H1 (cell line): Measurements from ENCODE around the gene ASPG. TPM values are rescaled to one million over a fixed set of nuclear protein-coding genes. Genes with fewer than 3 reads are reported as not detected.
A peak's percentile ranks its signal among the peaks of the same experiment; 100 is the strongest.

Experiments used
- CTCF ChIA-PET: fragments of 300-600 bp; sonication (Branson Sonifier 250); formaldehyde crosslinking; loops from one replicate; lab custom pipeline; 2021; ENCODE audit not compliant: partially characterized antibody; lab: Charles Lee
- POLR2A ChIA-PET: fragments of 300-600 bp; sonication (Branson Sonifier 250); formaldehyde crosslinking; loops from one replicate; lab custom pipeline; 2021; ENCODE audit warnings: inconsistent platforms; ENCODE audit not compliant: partially characterized antibody; lab: Charles Lee
- DNase-seq, 2 experiments: peaks; one replicate each; pipeline versions ENCODE4 v3.0.0 to v3.0.0-alpha.2; 2010 to 2022; ENCODE audit warnings: low spot score in 2 of 2, low read depth in 1 of 2, mixed read lengths in 1 of 2
- FAIRE-seq: peaks from 2 replicates; lab custom pipeline; 2011; peaks lifted over from hg19 to GRCh38; lab: Jason Lieb, UNC
- H2AFZ ChIP-seq: 2 replicates; pipeline ENCODE4 v1.8.1; 2012; ENCODE audit warnings: low read length, inconsistent platforms
- H2AK5ac ChIP-seq: 2 replicates; pipeline ENCODE4 v1.6.1; 2013; ENCODE audit warnings: low read depth, low read length
- H2BK120ac ChIP-seq: replicated peaks from 2 replicates; pipeline ENCODE3; 2013; ENCODE audit warnings: low read depth, low read length, inconsistent platforms
- H2BK12ac ChIP-seq: 2 replicates; pipeline ENCODE4 v1.6.1; 2013; ENCODE audit warnings: low read depth, low read length
- H2BK15ac ChIP-seq: 2 replicates; pipeline ENCODE4 v1.6.1; 2013; ENCODE audit warnings: low read length
- H2BK20ac ChIP-seq: 2 replicates; pipeline ENCODE4 v1.6.1; 2013; ENCODE audit warnings: low read length
- H2BK5ac ChIP-seq: 2 replicates; pipeline ENCODE4 v1.6.1; 2013; ENCODE audit warnings: low read depth, low read length
- H3K14ac ChIP-seq: 2 replicates; pipeline ENCODE4 v1.6.1; 2013; ENCODE audit warnings: inconsistent platforms; ENCODE audit not compliant: insufficient read length
- H3K18ac ChIP-seq: 2 replicates; pipeline ENCODE4 v1.6.1; 2013; ENCODE audit warnings: low read length; ENCODE audit errors: extremely low read depth
- H3K23ac ChIP-seq: 2 replicates; pipeline ENCODE4 v1.6.1; 2013; ENCODE audit warnings: inconsistent platforms; ENCODE audit not compliant: insufficient read length
- H3K23me2 ChIP-seq: 2 replicates; pipeline ENCODE4 v1.6.1; 2013; ENCODE audit warnings: low read depth, low read length
- H3K27ac ChIP-seq: 2 replicates; pipeline ENCODE4 v1.6.1; 2011; ENCODE audit warnings: low read depth, low read length, inconsistent platforms
- H3K27me3 ChIP-seq, 4 experiments: replicated peaks in 1 of 4; 1 replicate in 1 of 4; 2 replicates in 3 of 4; pipeline versions ENCODE4 v1.6.1 to v1.8.1; 2011 to 2013; ENCODE audit warnings: low read length in 3 of 4, mild to moderate bottlenecking in 3 of 4, inconsistent platforms in 2 of 4, mixed read lengths in 2 of 4, moderate library complexity in 1 of 4; ENCODE audit not compliant: control insufficient read depth in 3 of 4, insufficient read depth in 3 of 4; ENCODE audit errors: extremely low read depth in 1 of 4
- H3K36me3 ChIP-seq, 4 experiments: 2 replicates each; pipeline versions ENCODE4 v1.6.1 to v1.8.1; 2011 to 2013; ENCODE audit warnings: mild to moderate bottlenecking in 4 of 4, low read length in 3 of 4, moderate library complexity in 2 of 4, control low read depth in 1 of 4, inconsistent platforms in 1 of 4; ENCODE audit not compliant: insufficient read depth in 4 of 4, control insufficient read depth in 2 of 4
- H3K4ac ChIP-seq: replicated peaks from 2 replicates; pipeline ENCODE3; 2013; ENCODE audit warnings: low read length, low read depth, mixed read lengths, inconsistent platforms; ENCODE audit not compliant: insufficient read length
- H3K4me1 ChIP-seq, 4 experiments: replicated peaks in 1 of 4; 1 replicate in 1 of 4; 2 replicates in 3 of 4; pipeline versions ENCODE4 v1.6.1 to v1.8.1; 2011 to 2013; ENCODE audit warnings: low read length in 3 of 4, inconsistent platforms in 2 of 4, mixed read lengths in 1 of 4; ENCODE audit not compliant: insufficient read depth in 4 of 4, control insufficient read depth in 3 of 4
- H3K4me2 ChIP-seq, 2 experiments: 2 replicates each; pipeline versions ENCODE4 v1.6.1 to v1.8.1; 2011 to 2013; ENCODE audit warnings: low read depth in 2 of 2, low read length in 2 of 2, control low read depth in 1 of 2, inconsistent platforms in 1 of 2, mild to moderate bottlenecking in 1 of 2; ENCODE audit not compliant: insufficient read depth in 1 of 2
- H3K4me3 ChIP-seq, 4 experiments: fragments of 200-600, 300-600 bp in 1 of 4; sonication (generic), shearing (Covaris generic), sonication (Bioruptor Twin) in 1 of 4; 2 replicates each; pipeline versions ENCODE4 v1.5.1 to v1.8.1; 2011 to 2016; ENCODE audit warnings: low read length in 4 of 4, low read depth in 3 of 4, control low read depth in 2 of 4, inconsistent platforms in 2 of 4, mild to moderate bottlenecking in 2 of 4, mixed read lengths in 1 of 4, moderate library complexity in 1 of 4; ENCODE audit not compliant: insufficient read depth in 2 of 4; ENCODE audit errors: extremely low read depth in 1 of 4
- H3K56ac ChIP-seq: replicated peaks from 2 replicates; pipeline ENCODE3; 2013; ENCODE audit warnings: low read depth, mild to moderate bottlenecking, mixed read lengths, low read length, inconsistent platforms; ENCODE audit not compliant: insufficient read length
- H3K79me1 ChIP-seq: 2 replicates; pipeline ENCODE4 v1.6.1; 2013; ENCODE audit warnings: low read depth, low read length, control low read depth
- H3K79me2 ChIP-seq, 2 experiments: 2 replicates each; pipeline versions ENCODE4 v1.6.1 to v1.8.1; 2012 to 2013; ENCODE audit warnings: low read length in 2 of 2, mild to moderate bottlenecking in 2 of 2, inconsistent platforms in 1 of 2; ENCODE audit not compliant: insufficient read depth in 2 of 2, control insufficient read depth in 1 of 2
- H3K9ac ChIP-seq, 4 experiments: replicated peaks in 1 of 4; 1 replicate in 1 of 4; 2 replicates in 3 of 4; pipeline versions ENCODE4 v1.6.1 to v1.8.1; 2011 to 2013; ENCODE audit warnings: low read depth in 3 of 4, low read length in 3 of 4, control low read depth in 2 of 4, mild to moderate bottlenecking in 2 of 4, moderate library complexity in 2 of 4, inconsistent platforms in 1 of 4; ENCODE audit errors: extremely low read depth in 1 of 4
- H3K9me3 ChIP-seq, 2 experiments: 2 replicates each; pipeline versions ENCODE4 v1.6.1 to v1.8.1; 2012 to 2013; ENCODE audit warnings: mild to moderate bottlenecking in 2 of 2, moderate library complexity in 2 of 2, control low read depth in 1 of 2, inconsistent platforms in 1 of 2, low read depth in 1 of 2, low read length in 1 of 2, mixed read lengths in 1 of 2; ENCODE audit not compliant: insufficient read depth in 2 of 2
- H4K20me1 ChIP-seq, 2 experiments: replicated peaks in 1 of 2; 2 replicates each; pipeline versions ENCODE3 to v1.8.1; 2011 to 2013; ENCODE audit warnings: inconsistent platforms in 2 of 2, low read length in 2 of 2, mild to moderate bottlenecking in 1 of 2; ENCODE audit not compliant: insufficient read depth in 2 of 2, control insufficient read depth in 1 of 2
- H4K5ac ChIP-seq: 2 replicates; pipeline ENCODE4 v1.6.1; 2013; ENCODE audit warnings: low read length, low read depth, mixed read lengths, inconsistent platforms; ENCODE audit not compliant: insufficient read length
- H4K8ac ChIP-seq: 2 replicates; pipeline ENCODE4 v1.8.0; 2013; ENCODE audit warnings: mild to moderate bottlenecking, moderate library complexity, low read length, inconsistent platforms; ENCODE audit not compliant: insufficient read depth; ENCODE audit errors: extremely low read depth
- H4K91ac ChIP-seq: replicated peaks from 2 replicates; pipeline ENCODE3; 2013; ENCODE audit warnings: low read length, mixed read lengths, inconsistent platforms; ENCODE audit not compliant: insufficient read length
- BRCA1 ChIP-seq: IDR thresholded peaks from 2 replicates; pipeline ENCODE4 v1.6.1; 2012; ENCODE audit warnings: low read depth, low read length, improper control_type of control experiment
- MAFK ChIP-seq: IDR thresholded peaks from 2 replicates; pipeline ENCODE4 v1.6.1; 2012; ENCODE audit warnings: low read depth, mild to moderate bottlenecking, improper control_type of control experiment, low read length
- NRF1 ChIP-seq: IDR thresholded peaks from 2 replicates; pipeline ENCODE4 v1.6.1; 2011; ENCODE audit warnings: mild to moderate bottlenecking, low read depth, low read length, improper control_type of control experiment
- RBBP5 ChIP-seq: IDR thresholded peaks from 2 replicates; pipeline ENCODE4 v1.7.1; 2012; ENCODE audit warnings: low read depth, mild to moderate bottlenecking, inconsistent platforms, low read length, moderate library complexity, borderline replicate concordance
- WGBS, 2 experiments: shearing (Covaris generic) in 1 of 2; methylation state at CpG; one replicate each; pipeline versions ENCODE4 v1.1.6 to v1.1.7; 2013 to 2015; ENCODE audit warnings: low lambda C conversion rate in 2 of 2, mixed read lengths in 2 of 2, inconsistent platforms in 1 of 2, low coverage in 1 of 2, missing lambda C conversion rate in 1 of 2; ENCODE audit not compliant: insufficient replicate concordance in 2 of 2, insufficient coverage in 1 of 2, insufficient read length in 1 of 2; ENCODE audit errors: extremely low coverage in 1 of 2, missing lambda C conversion rate in 1 of 2; 5-methylcytosine and 5-hydroxymethylcytosine counted together
- polyA plus RNA-seq, 7 experiments: library from polyadenylated mRNA; depleted of rRNA in 3 of 7; stranded (reverse) in 5 of 7; unstranded in 2 of 7; fragments of >200 nt in 5 of 7; fragments of 200-250 nt in 2 of 7; gene quantifications; 1 replicate in 5 of 7; 2 replicates in 1 of 7; 4 replicates in 1 of 7; pipeline versions ENCODE4 v1.2.1 to v1.2.3, GENCODE V29; 2011 to 2013; ENCODE audit warnings: missing spikeins in 2 of 7, mixed read lengths in 2 of 7
- total RNA-seq: library from RNA; stranded (reverse); fragmentation: NEBNext Ultra II Directional; extraction: Animal tissue kit (Norgen Biotek cat#: 25700); gene quantifications from 2 replicates; pipeline ENCODE4 v1.2.1, GENCODE V29; 2021
- TF ChIP-seq, protein P1 (sequence below): IDR thresholded peaks from 2 replicates; pipeline ENCODE4 v1.6.1; 2012; ENCODE audit warnings: inconsistent platforms

Gene ASPG
- total and polyA plus RNA-seq, 2 of the 8 experiments (the other 6 are each of a cell fraction or from before 2014, with no cell fraction given) = 0.34 to 0.59 TPM

DNA sequence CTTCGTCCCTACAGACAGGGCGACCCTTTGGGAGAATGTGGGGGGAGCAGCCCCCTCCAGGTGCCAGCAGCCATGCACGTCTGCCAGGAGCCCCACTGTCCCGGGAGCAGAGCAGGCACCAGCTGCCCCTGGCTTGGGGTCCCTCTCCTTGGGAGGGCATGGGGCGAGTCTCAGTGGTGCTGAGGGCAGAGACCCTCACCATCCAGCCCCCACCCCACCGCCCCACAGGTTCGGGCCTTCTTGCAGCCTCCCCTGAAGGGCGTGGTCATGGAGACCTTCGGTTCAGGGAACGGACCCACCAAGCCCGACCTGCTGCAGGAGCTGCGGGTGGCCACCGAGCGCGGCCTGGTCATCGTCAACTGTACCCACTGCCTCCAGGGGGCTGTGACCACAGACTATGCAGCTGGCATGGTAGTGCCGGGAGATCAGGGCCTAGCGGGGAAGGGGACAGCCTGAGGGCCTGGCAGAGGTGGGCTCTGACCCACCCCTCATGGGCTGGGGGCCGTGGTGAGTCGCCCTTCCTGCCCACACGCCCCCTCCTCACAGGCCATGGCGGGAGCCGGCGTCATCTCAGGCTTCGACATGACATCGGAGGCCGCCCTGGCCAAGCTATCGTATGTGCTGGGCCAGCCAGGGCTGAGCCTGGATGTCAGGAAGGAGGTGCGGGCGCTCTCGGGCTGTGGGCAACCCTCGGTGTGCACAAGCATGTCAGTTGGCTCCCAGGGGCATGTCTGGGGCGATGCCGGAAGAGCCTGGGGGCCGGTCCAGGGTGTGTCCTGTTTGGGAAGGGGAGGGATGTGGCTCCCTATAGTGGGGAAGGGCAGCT lies 18.8 kb downstream of the ASPG start:
- CTCF ChIA-PET = interaction anchor here (0.7 to 3.5 kb wide), 10 partner anchors 8 to 460 kb away, joined by 3 to 16 read pairs (median 4); no protein-coding TSS in a partner anchor
- Histone ChIP-seq H3K79me1 (no peaks in the 10 kb centered on the region), H3K4me2 (no peak overlapping the region), H3K9ac (no peak overlapping the region), H2BK5ac (no peak overlapping the region), H4K20me1 (no peaks in the 10 kb centered on the region), H3K27ac (no peak overlapping the region), H3K56ac (no peak overlapping the region)
- no peak for TF ChIP-seq BRCA1
- no peak for TF ChIP-seq RBBP5
- no peak for TF ChIP-seq MAFK
- TF ChIP-seq, protein P1, sequence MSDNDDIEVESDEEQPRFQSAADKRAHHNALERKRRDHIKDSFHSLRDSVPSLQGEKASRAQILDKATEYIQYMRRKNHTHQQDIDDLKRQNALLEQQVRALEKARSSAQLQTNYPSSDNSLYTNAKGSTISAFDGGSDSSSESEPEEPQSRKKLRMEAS = no peak
- no peak for TF ChIP-seq NRF1
- TF ChIP-seq, all 59 proteins: peak for 0
- Histone ChIP-seq H3K36me3 (no peaks in the 10 kb centered on the region), H3K14ac (no peak overlapping the region), H3K4me3 (no peak overlapping the region), H2BK20ac (no peak overlapping the region), H3K27me3 (no peaks in the 10 kb centered on the region), H2AFZ (no peak overlapping the region), H3K18ac (no peak overlapping the region), H2BK12ac (no peak overlapping the region), H3K4ac (no peak overlapping the region), H3K9me3 (no peaks in the 10 kb centered on the region), H2BK15ac (no peak overlapping the region), H3K23ac (no peak overlapping the region), H2AK5ac (no peak overlapping the region), H4K91ac (no peak overlapping the region), H4K5ac (no peak overlapping the region), H3K4me1 (peaks cover 0 to 12% (median 0%) of the 10 kb centered on the region in 4 experiments; a peak in 5 of 7 replicates), H3K79me2 (no peaks in the 10 kb centered on the region), H2BK120ac (no peak overlapping the region), H3K23me2 (no peaks in the 10 kb centered on the region), H4K8ac (no peak overlapping the region)
- 92% methylated on average over 29 of the region's 35 CpGs; no CpG with 5 or more reads in 1 of the 2 experiments for WGBS, 2 experiments
- DNase-seq (peak in 1 of 2 experiments; percentile 42), FAIRE-seq (no peak)
- POLR2A ChIA-PET = interaction anchor here (1.5 kb wide), 1 partner anchor 13 kb away, joined by 4 read pairs; no protein-coding TSS in a partner anchor
